Measurements from ENCODE around the gene ZNRF1. TPM values are rescaled to one million over a fixed set of nuclear protein-coding genes. Genes with fewer than 3 reads are reported as not detected.

The ZNRF1 gene
- total and polyA plus RNA-seq, 2 of the 8 experiments (the other 6 are each of a cell fraction or from before 2014, with no cell fraction given), result 33.5 to 52.9 TPM

DNA sequence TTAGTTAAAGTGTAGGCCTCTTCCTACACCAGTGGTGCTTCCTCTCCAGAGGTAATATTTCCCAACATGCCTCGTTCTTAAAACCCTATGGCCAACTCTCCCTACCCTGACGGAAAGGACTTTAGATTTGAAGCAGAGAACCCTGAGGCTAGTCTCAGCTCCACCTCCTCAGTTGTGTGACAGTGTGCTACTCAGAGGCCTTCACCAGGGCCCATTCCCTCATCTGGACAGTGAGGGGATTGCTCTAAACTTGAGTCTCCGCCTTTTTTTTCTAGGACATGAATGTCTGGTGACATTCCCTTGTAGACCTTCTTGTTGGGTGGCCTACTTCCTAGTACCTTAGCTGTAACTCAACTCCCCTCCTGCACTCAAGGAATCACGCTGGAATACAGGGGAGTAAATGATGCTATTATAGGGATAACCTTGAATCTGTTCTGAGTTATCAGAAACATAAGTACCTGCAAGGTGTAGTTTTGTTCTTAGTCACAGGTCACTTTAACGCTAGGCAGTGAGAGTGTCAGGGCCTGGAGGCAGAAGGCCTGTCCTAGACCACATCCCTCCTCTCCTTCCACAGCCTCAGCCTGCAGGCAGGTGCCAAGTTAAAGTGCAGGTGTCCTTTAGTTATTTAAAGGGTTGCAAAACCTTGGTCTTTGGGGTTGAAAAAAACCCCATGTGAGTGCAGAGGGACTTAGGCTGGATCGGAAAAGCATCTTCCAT lies 90.8 kb downstream of the ZNRF1 start:
- no peak overlapping the region for H2AFZ ChIP-seq (ENCODE audit: low read length)
- H2BK20ac ChIP-seq (ENCODE audit: low read length), result no peak overlapping the region
- peak in 1 of 2 experiments; percentile 21; a peak in 1 of 4 replicates for TF ChIP-seq RAD21 (IDR thresholded peaks at IDR 0.05 in 1 of 2, conservative IDR thresholded peaks at IDR 0.05 in 1 of 2; ENCODE audit: low read depth in 2 of 2, low read length in 2 of 2)
- TF ChIP-seq SAP30 (IDR thresholded peaks at IDR 0.05; ENCODE audit: insufficient read depth, insufficient replicate concordance, low read length), result no peak
- no peak overlapping the region for H3K9ac ChIP-seq (replicated peaks in 1 of 4; ENCODE audit: extremely low read depth in 1 of 4, low read depth in 3 of 4, low read length in 3 of 4)
- H3K18ac ChIP-seq (ENCODE audit: extremely low read depth, low read length), result no peak overlapping the region
- H2BK15ac ChIP-seq (ENCODE audit: low read length), result no peak overlapping the region
- no peak overlapping the region for H4K91ac ChIP-seq (replicated peaks; ENCODE audit: insufficient read length, low read length)
- no peak overlapping the region for H3K23ac ChIP-seq (ENCODE audit: insufficient read length)
- H2BK5ac ChIP-seq (ENCODE audit: low read depth, low read length), result 0 out of 2 replicates have a peak overlapping the region, but pooled peaks have one; percentile 19
- peaks cover 3 to 72% of the 10 kb centered on the region in 2 experiments; a peak in 3 of 4 replicates for H3K79me2 ChIP-seq (ENCODE audit: control insufficient read depth in 1 of 2, insufficient read depth in 2 of 2, low read length in 2 of 2)
- no peak overlapping the region; the same call in 1 of the 2 replicates for H2BK12ac ChIP-seq (ENCODE audit: low read depth, low read length)
- ChIA-PET CTCF (ENCODE audit: partially characterized antibody) (interaction anchor here (0.6 to 13.7 kb wide), 8 partner anchors 8 to 91 kb away, joined by 3 to 90 read pairs (median 8); partner anchors contain the start of gene ZNRF1), POLR2A (ENCODE audit: partially characterized antibody) (interaction anchor here (2.0 kb wide), 1 partner anchor 16 kb away, joined by 6 read pairs; no protein-coding TSS in a partner anchor)
- peaks cover 0 to 21% (median 9%) of the 10 kb centered on the region in 4 experiments; a peak in 5 of 7 replicates for H3K4me1 ChIP-seq (replicated peaks in 1 of 4; ENCODE audit: control insufficient read depth in 3 of 4, insufficient read depth in 4 of 4, low read length in 3 of 4)
- H4K5ac ChIP-seq (ENCODE audit: insufficient read length, low read depth, low read length), result no peak overlapping the region
- H3K4me2 ChIP-seq (ENCODE audit: insufficient read depth in 1 of 2, low read depth in 2 of 2, low read length in 2 of 2), result no peak overlapping the region
- no peak overlapping the region for H3K4me3 ChIP-seq (ENCODE audit: extremely low read depth in 1 of 4, insufficient read depth in 2 of 4, low read depth in 3 of 4, low read length in 4 of 4)
- 69% methylated on average over 6 of the region's 6 CpGs; no CpG with 5 or more reads in 1 of the 2 experiments for WGBS, 2 experiments (ENCODE audit: extremely low coverage in 1 of 2, insufficient coverage in 1 of 2, insufficient read length in 1 of 2, insufficient replicate concordance in 2 of 2, low coverage in 1 of 2, low lambda C conversion rate in 2 of 2, missing lambda C conversion rate in 1 of 2)
- DNase-seq (ENCODE audit: low read depth in 1 of 2, low spot score in 2 of 2) (no peak), FAIRE-seq (no peak)
- no peak overlapping the region; the same call in 1 of the 2 replicates for H3K27ac ChIP-seq (ENCODE audit: low read depth, low read length)
- no peaks in the 10 kb centered on the region for H3K27me3 ChIP-seq (replicated peaks in 1 of 4; ENCODE audit: control insufficient read depth in 3 of 4, extremely low read depth in 1 of 4, insufficient read depth in 3 of 4, low read length in 3 of 4)
- H3K9me3 ChIP-seq (ENCODE audit: insufficient read depth in 2 of 2, low read depth in 1 of 2, low read length in 1 of 2), result no peaks in the 10 kb centered on the region
- peaks cover 9 to 16% of the 10 kb centered on the region in 2 experiments for H4K20me1 ChIP-seq (replicated peaks in 1 of 2; ENCODE audit: control insufficient read depth in 1 of 2, insufficient read depth in 2 of 2, low read length in 2 of 2)
- no peak overlapping the region for H2BK120ac ChIP-seq (replicated peaks; ENCODE audit: low read depth, low read length)
- H2AK5ac ChIP-seq (ENCODE audit: low read depth, low read length), result peak overlapping the region; percentile 46; the same call in 1 of the 2 replicates
- H3K4ac ChIP-seq (replicated peaks; ENCODE audit: insufficient read length, low read depth, low read length), result no peak overlapping the region
- no peak overlapping the region for H3K56ac ChIP-seq (replicated peaks; ENCODE audit: insufficient read length, low read depth, low read length)
- H3K23me2 ChIP-seq (ENCODE audit: low read depth, low read length), result no peaks in the 10 kb centered on the region
- H4K8ac ChIP-seq (ENCODE audit: extremely low read depth, insufficient read depth, low read length), result no peak overlapping the region
- no peak overlapping the region for H3K14ac ChIP-seq (ENCODE audit: insufficient read length)
- H3K79me1 ChIP-seq (ENCODE audit: low read depth, low read length), result peaks cover 4% of the 10 kb centered on the region; the same call in 1 of the 2 replicates
- no peaks in the 10 kb centered on the region; a peak in 1 of 8 replicates for H3K36me3 ChIP-seq (ENCODE audit: control insufficient read depth in 2 of 4, insufficient read depth in 4 of 4, low read length in 3 of 4)

All from H1 (cell line).